ENCODE results near the gene SAMD8. TPM values are rescaled to one million over a fixed set of nuclear protein-coding genes. Genes with fewer than 3 reads are reported as not detected.

Gene SAMD8
- total RNA-seq, 1 donor from 2014 or later: 42.7 TPM

DNA sequence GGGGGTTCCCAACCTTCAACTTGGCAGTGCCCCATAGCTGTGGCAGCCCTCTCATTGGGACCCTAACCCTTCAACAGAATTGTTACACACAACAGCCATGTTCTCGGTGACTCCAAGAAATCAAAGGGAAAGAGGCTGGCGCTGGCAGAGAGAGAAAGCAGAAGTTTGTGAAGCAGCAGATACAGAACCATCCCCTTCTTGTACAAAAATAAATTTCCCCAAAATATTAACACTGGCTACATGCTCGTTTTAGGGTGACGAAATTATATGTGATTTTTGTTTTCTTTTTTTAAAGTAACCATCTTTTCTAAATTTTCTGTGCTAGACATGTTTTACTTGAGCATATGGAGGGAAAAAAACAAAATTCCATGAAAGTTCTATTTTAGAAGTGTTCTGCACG, 45.2 kb upstream of the SAMD8 start:
- Histone ChIP-seq H3K27ac (no peak overlapping the region), H3K9me3 (no peaks in the 10 kb centered on the region), H3K4me1 (peaks cover 24% of the 10 kb centered on the region), H3K36me3 (no peaks in the 10 kb centered on the region), H3K4me3 (no peak overlapping the region), H3K27me3 (no peaks in the 10 kb centered on the region)
- intact Hi-C loops (cut with DNase I): no loop called here
- DNase-seq (ENCODE audit: extremely low spot score in 2 of 2): no peak
- no peak for TF ChIP-seq CTCF (IDR thresholded peaks at IDR 0.05)
- TF ChIP-seq POLR2A (IDR thresholded peaks at IDR 0.05): no peak
- no peak for TF ChIP-seq POLR2AphosphoS5 (IDR thresholded peaks at IDR 0.05; ENCODE audit: insufficient read depth in 1 of 2, low read depth in 1 of 2)

- TF ChIP-seq POLR2A (IDR thresholded peaks at IDR 0.05) (no peak), POLR2AphosphoS5 (IDR thresholded peaks at IDR 0.05; ENCODE audit: insufficient read depth in 1 of 2, low read depth in 1 of 2) (no peak), CTCF (IDR thresholded peaks at IDR 0.05) (no peak)
- Histone ChIP-seq H3K36me3 (no peaks in the 10 kb centered on the region), H3K4me3 (no peak overlapping the region), H3K4me1 (peaks cover 27% of the 10 kb centered on the region), H3K9me3 (no peaks in the 10 kb centered on the region), H3K27ac (no peak overlapping the region), H3K27me3 (no peaks in the 10 kb centered on the region)
- intact Hi-C loops (cut with DNase I): no loop called here
- DNase-seq (ENCODE audit: extremely low spot score in 2 of 2): no peak
Measured at GRCh38 chr10:75067272-75067671, 44.2 kb upstream of the SAMD8 start.

- no peak for DNase-seq (ENCODE audit: extremely low spot score in 2 of 2)
- Histone ChIP-seq H3K9me3 (no peaks in the 10 kb centered on the region), H3K27me3 (no peaks in the 10 kb centered on the region), H3K27ac (no peak overlapping the region), H3K4me1 (peaks cover 28% of the 10 kb centered on the region), H3K4me3 (no peak overlapping the region), H3K36me3 (no peaks in the 10 kb centered on the region)
- no peak for TF ChIP-seq POLR2AphosphoS5 (IDR thresholded peaks at IDR 0.05; ENCODE audit: insufficient read depth in 1 of 2, low read depth in 1 of 2)
- no peak for TF ChIP-seq POLR2A (IDR thresholded peaks at IDR 0.05)
- TF ChIP-seq CTCF (IDR thresholded peaks at IDR 0.05): no peak
- intact Hi-C loops (cut with DNase I): no loop called here
Measured at GRCh38 chr10:75068523-75068922, 42.9 kb upstream of the SAMD8 start.

DNA sequence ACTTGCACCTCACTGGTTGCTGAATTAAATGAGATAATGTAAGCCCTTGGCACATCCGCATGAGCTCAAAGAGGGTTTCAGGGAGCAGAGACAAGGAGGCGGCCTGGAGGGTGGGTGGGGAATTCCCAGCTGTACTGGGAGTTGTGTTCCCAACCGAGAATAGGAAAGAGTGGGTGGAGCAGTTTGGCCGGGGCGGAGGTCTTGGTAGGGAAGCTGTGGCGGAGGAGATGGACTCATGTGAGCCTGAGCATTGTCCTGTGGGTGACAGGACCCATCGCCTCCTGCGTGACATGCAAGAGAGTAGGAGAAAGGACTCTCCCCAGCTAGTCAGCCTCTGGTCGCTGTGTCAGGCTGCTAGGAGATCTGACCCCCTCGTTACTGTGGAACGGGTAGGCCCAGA, 41.0 kb upstream of the SAMD8 start:
- H3K4me1 ChIP-seq: peaks cover 17% of the 10 kb centered on the region
- H3K27me3 ChIP-seq: no peaks in the 10 kb centered on the region
- no peak overlapping the region for H3K4me3 ChIP-seq
- no peaks in the 10 kb centered on the region for H3K9me3 ChIP-seq
- no peak for DNase-seq (ENCODE audit: extremely low spot score in 2 of 2)
- H3K27ac ChIP-seq: no peak overlapping the region
- intact Hi-C loops (cut with DNase I): no loop called here
- H3K36me3 ChIP-seq: no peaks in the 10 kb centered on the region
- TF ChIP-seq POLR2AphosphoS5 (IDR thresholded peaks at IDR 0.05; ENCODE audit: insufficient read depth in 1 of 2, low read depth in 1 of 2): no peak
- no peak for TF ChIP-seq CTCF (IDR thresholded peaks at IDR 0.05)
- no peak for TF ChIP-seq POLR2A (IDR thresholded peaks at IDR 0.05)

GRCh38 chr10:75070961-75071428, 40.5 kb upstream of the SAMD8 start:
- H3K27me3 ChIP-seq: no peaks in the 10 kb centered on the region
- TF ChIP-seq POLR2AphosphoS5 (IDR thresholded peaks at IDR 0.05; ENCODE audit: insufficient read depth in 1 of 2, low read depth in 1 of 2) (no peak), CTCF (IDR thresholded peaks at IDR 0.05) (no peak), POLR2A (IDR thresholded peaks at IDR 0.05) (no peak)
- H3K9me3 ChIP-seq: no peaks in the 10 kb centered on the region
- DNase-seq (ENCODE audit: extremely low spot score in 2 of 2): no peak
- no peak overlapping the region for H3K4me3 ChIP-seq
- peaks cover 17% of the 10 kb centered on the region for H3K4me1 ChIP-seq
- no peaks in the 10 kb centered on the region for H3K36me3 ChIP-seq
- intact Hi-C loops (cut with DNase I): no loop called here
- no peak overlapping the region for H3K27ac ChIP-seq

Measured in vagina (tissue), 2 donors.